ENCODE data around the gene SGSM2.

- no peak for TF ChIP-seq REST (IDR thresholded peaks at IDR 0.05; ENCODE audit: insufficient replicate concordance, low read depth)
- TF ChIP-seq CTCF (IDR thresholded peaks at IDR 0.05; ENCODE audit: insufficient read depth, low read length) = no peak
- TF ChIP-seq GABPA (IDR thresholded peaks at IDR 0.05; ENCODE audit: low read depth) = no peak
Measured at GRCh38 chr17:2376107-2376506, 38.8 kb downstream of the SGSM2 start.
